ENCODE results near the gene ITPA. TPM values are rescaled to one million over a fixed set of nuclear protein-coding genes. Genes with fewer than 3 reads are reported as not detected.
A peak's percentile ranks its signal among the peaks of the same experiment; 100 is the strongest.

ITPA gene
- total and polyA plus RNA-seq, 2 of the 13 experiments (the other 11 are each of a cell fraction or from before 2014, with no cell fraction given) = 60.1 to 103 TPM

DNA sequence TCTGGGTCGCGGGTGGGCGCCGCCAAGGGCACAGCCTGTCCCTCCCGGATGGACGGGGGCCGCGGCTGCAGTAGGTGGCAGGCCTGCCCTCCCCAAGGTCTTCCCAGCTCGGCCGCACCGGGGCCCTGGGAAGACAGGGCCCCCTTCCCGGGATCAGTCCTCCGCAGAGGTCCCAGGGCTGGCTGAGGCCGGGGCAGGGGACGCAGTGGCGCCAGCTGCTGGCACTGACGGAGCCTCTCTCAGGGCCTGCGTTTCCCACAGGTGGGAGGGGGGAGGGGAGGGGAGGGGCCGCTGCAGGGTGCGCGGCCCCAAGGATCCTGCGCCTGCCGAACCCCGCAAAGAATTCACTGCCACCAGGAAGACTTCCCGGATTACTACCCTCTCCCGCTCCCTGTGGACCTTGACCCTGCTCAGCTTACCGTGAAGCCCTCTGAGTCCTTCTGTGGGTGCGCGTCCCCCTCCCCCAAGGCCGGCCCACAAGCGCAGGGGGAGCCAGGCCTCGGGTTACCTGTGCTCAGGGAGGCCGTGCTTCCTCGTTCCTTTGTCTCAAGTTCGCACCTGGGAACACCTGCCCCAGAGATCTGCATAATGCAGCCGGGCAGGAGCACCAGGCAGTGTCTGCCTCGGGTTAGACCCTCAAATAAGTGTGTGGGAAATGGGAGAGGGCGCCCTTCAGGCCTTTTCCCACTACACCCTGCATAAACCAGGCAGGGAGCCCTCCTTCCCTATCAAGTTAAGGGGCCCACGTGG, 41.0 kb upstream of the ITPA start (continued):
- TF ChIP-seq, protein P1, sequence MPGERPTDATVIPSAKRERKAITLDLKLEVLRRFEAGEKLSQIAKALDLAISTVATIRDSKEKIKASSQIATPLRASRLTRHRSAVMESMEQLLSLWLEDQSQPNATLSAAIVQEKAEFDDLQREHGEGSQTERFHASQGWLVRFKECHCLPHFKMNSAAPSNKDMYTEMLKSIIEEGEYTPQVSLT (CRISPR knock-in tag; IDR thresholded peaks at IDR 0.05; ENCODE audit: borderline replicate concordance, low read depth) = no peak
- no peak for TF ChIP-seq HMGA1 (CRISPR knock-in tag; conservative IDR thresholded peaks at IDR 0.05)
- peak; percentile 85; the same call in 1 of the 2 replicates for TF ChIP-seq ZNF30 (CRISPR knock-in tag; IDR thresholded peaks at IDR 0.05)
- TF ChIP-seq, protein P2, sequence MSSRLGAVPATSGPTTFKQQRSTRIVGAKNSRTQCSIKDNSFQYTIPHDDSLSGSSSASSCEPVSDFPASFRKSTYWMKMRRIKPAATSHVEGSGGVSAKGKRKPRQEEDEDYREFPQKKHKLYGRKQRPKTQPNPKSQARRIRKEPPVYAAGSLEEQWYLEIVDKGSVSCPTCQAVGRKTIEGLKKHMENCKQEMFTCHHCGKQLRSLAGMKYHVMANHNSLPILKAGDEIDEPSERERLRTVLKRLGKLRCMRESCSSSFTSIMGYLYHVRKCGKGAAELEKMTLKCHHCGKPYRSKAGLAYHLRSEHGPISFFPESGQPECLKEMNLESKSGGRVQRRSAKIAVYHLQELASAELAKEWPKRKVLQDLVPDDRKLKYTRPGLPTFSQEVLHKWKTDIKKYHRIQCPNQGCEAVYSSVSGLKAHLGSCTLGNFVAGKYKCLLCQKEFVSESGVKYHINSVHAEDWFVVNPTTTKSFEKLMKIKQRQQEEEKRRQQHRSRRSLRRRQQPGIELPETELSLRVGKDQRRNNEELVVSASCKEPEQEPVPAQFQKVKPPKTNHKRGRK (CRISPR knock-in tag; IDR thresholded peaks at IDR 0.05) = no peak
- peak; percentile 68; the same call in 1 of the 2 replicates for TF ChIP-seq FOXK1 (CRISPR knock-in tag; IDR thresholded peaks at IDR 0.05; ENCODE audit: borderline replicate concordance, low read depth)
- TF ChIP-seq, protein P3, sequence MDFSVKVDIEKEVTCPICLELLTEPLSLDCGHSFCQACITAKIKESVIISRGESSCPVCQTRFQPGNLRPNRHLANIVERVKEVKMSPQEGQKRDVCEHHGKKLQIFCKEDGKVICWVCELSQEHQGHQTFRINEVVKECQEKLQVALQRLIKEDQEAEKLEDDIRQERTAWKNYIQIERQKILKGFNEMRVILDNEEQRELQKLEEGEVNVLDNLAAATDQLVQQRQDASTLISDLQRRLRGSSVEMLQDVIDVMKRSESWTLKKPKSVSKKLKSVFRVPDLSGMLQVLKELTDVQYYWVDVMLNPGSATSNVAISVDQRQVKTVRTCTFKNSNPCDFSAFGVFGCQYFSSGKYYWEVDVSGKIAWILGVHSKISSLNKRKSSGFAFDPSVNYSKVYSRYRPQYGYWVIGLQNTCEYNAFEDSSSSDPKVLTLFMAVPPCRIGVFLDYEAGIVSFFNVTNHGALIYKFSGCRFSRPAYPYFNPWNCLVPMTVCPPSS (IDR thresholded peaks at IDR 0.05) = no peak
- TF ChIP-seq ZEB1 (IDR thresholded peaks at IDR 0.05; ENCODE audit: insufficient replicate concordance, low read depth) = peak; percentile 99
- no peak for TF ChIP-seq MLLT10 (CRISPR knock-in tag; IDR thresholded peaks at IDR 0.05)
- peak; percentile 96 for TF ChIP-seq ZNF547 (CRISPR knock-in tag; IDR thresholded peaks at IDR 0.05)
- TF ChIP-seq EP300 (IDR thresholded peaks at IDR 0.05; ENCODE audit: low read depth in 2 of 2, low read length in 2 of 2) = peak in 1 of 2 experiments; percentile 51; a peak in 2 of 4 replicates
- 0 out of 2 replicates have a peak, but pooled peaks have one; percentile 50 for TF ChIP-seq EP300 (CRISPR knock-in tag; IDR thresholded peaks at IDR 0.05; ENCODE audit: borderline replicate concordance)
- TF ChIP-seq, protein P4, sequence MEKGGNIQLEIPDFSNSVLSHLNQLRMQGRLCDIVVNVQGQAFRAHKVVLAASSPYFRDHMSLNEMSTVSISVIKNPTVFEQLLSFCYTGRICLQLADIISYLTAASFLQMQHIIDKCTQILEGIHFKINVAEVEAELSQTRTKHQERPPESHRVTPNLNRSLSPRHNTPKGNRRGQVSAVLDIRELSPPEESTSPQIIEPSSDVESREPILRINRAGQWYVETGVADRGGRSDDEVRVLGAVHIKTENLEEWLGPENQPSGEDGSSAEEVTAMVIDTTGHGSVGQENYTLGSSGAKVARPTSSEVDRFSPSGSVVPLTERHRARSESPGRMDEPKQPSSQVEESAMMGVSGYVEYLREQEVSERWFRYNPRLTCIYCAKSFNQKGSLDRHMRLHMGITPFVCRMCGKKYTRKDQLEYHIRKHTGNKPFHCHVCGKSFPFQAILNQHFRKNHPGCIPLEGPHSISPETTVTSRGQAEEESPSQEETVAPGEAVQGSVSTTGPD (CRISPR knock-in tag; IDR thresholded peaks at IDR 0.05) = no peak
- TF ChIP-seq, protein P5, sequence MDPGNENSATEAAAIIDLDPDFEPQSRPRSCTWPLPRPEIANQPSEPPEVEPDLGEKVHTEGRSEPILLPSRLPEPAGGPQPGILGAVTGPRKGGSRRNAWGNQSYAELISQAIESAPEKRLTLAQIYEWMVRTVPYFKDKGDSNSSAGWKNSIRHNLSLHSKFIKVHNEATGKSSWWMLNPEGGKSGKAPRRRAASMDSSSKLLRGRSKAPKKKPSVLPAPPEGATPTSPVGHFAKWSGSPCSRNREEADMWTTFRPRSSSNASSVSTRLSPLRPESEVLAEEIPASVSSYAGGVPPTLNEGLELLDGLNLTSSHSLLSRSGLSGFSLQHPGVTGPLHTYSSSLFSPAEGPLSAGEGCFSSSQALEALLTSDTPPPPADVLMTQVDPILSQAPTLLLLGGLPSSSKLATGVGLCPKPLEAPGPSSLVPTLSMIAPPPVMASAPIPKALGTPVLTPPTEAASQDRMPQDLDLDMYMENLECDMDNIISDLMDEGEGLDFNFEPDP (CRISPR knock-in tag; conservative IDR thresholded peaks at IDR 0.05) = no peak
- TF ChIP-seq LCORL (IDR thresholded peaks at IDR 0.05) = no peak
- TF ChIP-seq LCORL (CRISPR knock-in tag; IDR thresholded peaks at IDR 0.05) = peak; percentile 97
- TF ChIP-seq, protein P6, sequence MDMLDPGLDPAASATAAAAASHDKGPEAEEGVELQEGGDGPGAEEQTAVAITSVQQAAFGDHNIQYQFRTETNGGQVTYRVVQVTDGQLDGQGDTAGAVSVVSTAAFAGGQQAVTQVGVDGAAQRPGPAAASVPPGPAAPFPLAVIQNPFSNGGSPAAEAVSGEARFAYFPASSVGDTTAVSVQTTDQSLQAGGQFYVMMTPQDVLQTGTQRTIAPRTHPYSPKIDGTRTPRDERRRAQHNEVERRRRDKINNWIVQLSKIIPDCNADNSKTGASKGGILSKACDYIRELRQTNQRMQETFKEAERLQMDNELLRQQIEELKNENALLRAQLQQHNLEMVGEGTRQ (IDR thresholded peaks at IDR 0.05; ENCODE audit: low read depth, low read length) = no peak
- TF ChIP-seq, protein P6 (CRISPR knock-in tag; IDR thresholded peaks at IDR 0.05; ENCODE audit: borderline replicate concordance) = no peak
- TF ChIP-seq CEBPB (IDR thresholded peaks at IDR 0.05; ENCODE audit: borderline replicate concordance, low read depth, low read length) = no peak
- no peak for TF ChIP-seq MBD4 (IDR thresholded peaks at IDR 0.05; ENCODE audit: borderline replicate concordance, low read length)
- no peak for TF ChIP-seq RAD51 (IDR thresholded peaks at IDR 0.05; ENCODE audit: borderline replicate concordance)
- TF ChIP-seq HNRNPH1 (optimal IDR thresholded peaks at IDR 0.05; ENCODE audit: low read depth, low read length) = peak; percentile 71

Measured in HepG2 (cell line).